Measurements from ENCODE around the gene CTNNA2.
A peak's percentile ranks its signal among the peaks of the same experiment; 100 is the strongest.

CTNNA2 gene

GRCh38 chr2:80148906-80149305 lies 636.1 kb downstream of the CTNNA2 start:
- Histone ChIP-seq H3K36me3 (ENCODE audit: control insufficient read depth in 1 of 2, insufficient read depth in 2 of 2, low read length in 2 of 2) (no peaks in the 10 kb centered on the region), H2AK5ac (ENCODE audit: low read length) (no peak overlapping the region), H4K91ac (ENCODE audit: low read depth, low read length) (no peak overlapping the region), H3K4ac (ENCODE audit: low read depth, low read length) (no peak overlapping the region), H3K9me3 (ENCODE audit: insufficient read depth, low read depth, low read length) (peaks cover 4% of the 10 kb centered on the region), H2BK12ac (ENCODE audit: low read length) (no peak overlapping the region), H4K8ac (ENCODE audit: low read depth, low read length) (no peak overlapping the region), H3K9ac (ENCODE audit: low read length) (no peak overlapping the region), H3K14ac (ENCODE audit: low read length) (no peak overlapping the region), H3K18ac (ENCODE audit: low read length) (no peak overlapping the region), H3K4me2 (ENCODE audit: low read length) (no peak overlapping the region), H2BK5ac (ENCODE audit: low read depth, low read length, poor library complexity) (no peak overlapping the region), H2AFZ (ENCODE audit: insufficient read depth, low read length, poor library complexity) (no peak overlapping the region), H3K79me2 (ENCODE audit: control insufficient read depth, insufficient read depth, low read length, poor library complexity) (no peaks in the 10 kb centered on the region), H2BK120ac (ENCODE audit: insufficient read depth, low read length, poor library complexity) (no peak overlapping the region), H4K12ac (ENCODE audit: low read depth, low read length) (no peak overlapping the region), H3K23ac (ENCODE audit: low read length) (no peak overlapping the region), H3K4me3 (ENCODE audit: low read depth, low read length) (no peak overlapping the region), H3K79me1 (ENCODE audit: low read length) (no peaks in the 10 kb centered on the region), H3K27ac (ENCODE audit: low read depth, low read length) (no peak overlapping the region), H3K4me1 (ENCODE audit: control insufficient read depth in 1 of 2, insufficient read depth in 2 of 2, low read length in 2 of 2) (no peaks in the 10 kb centered on the region), H3K27me3 (ENCODE audit: insufficient read depth, low read length) (no peaks in the 10 kb centered on the region)
- no CpG with 5 or more reads among the region's 2 CpGs for WGBS (ENCODE audit: extremely low coverage, insufficient coverage, insufficient read length)
- DNase-seq: no peak

GRCh38 chr2:80149991-80150390 lies 637.1 kb downstream of the CTNNA2 start:
- H2AK5ac ChIP-seq (ENCODE audit: low read length): no peak overlapping the region
- H3K9ac ChIP-seq (ENCODE audit: low read length): no peak overlapping the region
- no peaks in the 10 kb centered on the region for H3K27me3 ChIP-seq (ENCODE audit: insufficient read depth, low read length)
- no peak overlapping the region for H3K4me2 ChIP-seq (ENCODE audit: low read length)
- no peaks in the 10 kb centered on the region for H3K4me1 ChIP-seq (ENCODE audit: control insufficient read depth in 1 of 2, insufficient read depth in 2 of 2, low read length in 2 of 2)
- no peak overlapping the region for H3K18ac ChIP-seq (ENCODE audit: low read length)
- H3K4ac ChIP-seq (ENCODE audit: low read depth, low read length): no peak overlapping the region
- H2AFZ ChIP-seq (ENCODE audit: insufficient read depth, low read length, poor library complexity): no peak overlapping the region
- no peaks in the 10 kb centered on the region for H3K79me2 ChIP-seq (ENCODE audit: control insufficient read depth, insufficient read depth, low read length, poor library complexity)
- no peaks in the 10 kb centered on the region for H3K79me1 ChIP-seq (ENCODE audit: low read length)
- peaks cover 4% of the 10 kb centered on the region for H3K9me3 ChIP-seq (ENCODE audit: insufficient read depth, low read depth, low read length)
- H2BK12ac ChIP-seq (ENCODE audit: low read length): no peak overlapping the region
- WGBS (ENCODE audit: extremely low coverage, insufficient coverage, insufficient read length): no CpG with 5 or more reads among the region's 1 CpG
- no peaks in the 10 kb centered on the region for H3K36me3 ChIP-seq (ENCODE audit: control insufficient read depth in 1 of 2, insufficient read depth in 2 of 2, low read length in 2 of 2)
- H3K4me3 ChIP-seq (ENCODE audit: low read depth, low read length): no peak overlapping the region
- no peak overlapping the region for H3K27ac ChIP-seq (ENCODE audit: low read depth, low read length)
- no peak for DNase-seq
- no peak overlapping the region for H2BK120ac ChIP-seq (ENCODE audit: insufficient read depth, low read length, poor library complexity)
- no peak overlapping the region for H4K91ac ChIP-seq (ENCODE audit: low read depth, low read length)
- no peak overlapping the region for H4K12ac ChIP-seq (ENCODE audit: low read depth, low read length)
- H3K23ac ChIP-seq (ENCODE audit: low read length): no peak overlapping the region
- H2BK5ac ChIP-seq (ENCODE audit: low read depth, low read length, poor library complexity): no peak overlapping the region
- no peak overlapping the region for H3K14ac ChIP-seq (ENCODE audit: low read length)
- H4K8ac ChIP-seq (ENCODE audit: low read depth, low read length): no peak overlapping the region

DNA sequence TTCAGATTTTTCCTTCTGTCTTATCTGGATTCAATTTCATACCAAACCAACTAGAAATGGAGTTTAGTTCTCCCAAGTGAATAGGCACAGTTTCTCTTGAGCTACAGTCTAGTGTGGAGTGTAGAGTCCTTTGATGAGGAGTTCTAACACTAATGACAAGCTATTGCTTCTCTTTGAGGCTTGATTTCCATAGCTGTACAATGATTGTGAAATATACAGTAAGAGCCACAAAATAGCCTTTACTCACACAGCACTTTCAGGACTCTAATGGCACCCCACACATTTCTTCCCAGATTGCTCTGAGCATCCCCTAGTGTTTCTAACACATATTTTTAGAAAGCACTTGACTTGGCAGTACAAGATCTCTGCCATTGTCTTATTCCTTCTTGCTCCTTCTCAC lies 638.4 kb downstream of the CTNNA2 start:
- H3K36me3 ChIP-seq (ENCODE audit: control insufficient read depth in 1 of 2, insufficient read depth in 2 of 2, low read length in 2 of 2): no peaks in the 10 kb centered on the region
- no peak overlapping the region for H2BK5ac ChIP-seq (ENCODE audit: low read depth, low read length, poor library complexity)
- H3K14ac ChIP-seq (ENCODE audit: low read length): no peak overlapping the region
- peaks cover 4% of the 10 kb centered on the region for H3K9me3 ChIP-seq (ENCODE audit: insufficient read depth, low read depth, low read length)
- H2BK12ac ChIP-seq (ENCODE audit: low read length): no peak overlapping the region
- no peak overlapping the region for H3K9ac ChIP-seq (ENCODE audit: low read length)
- H4K8ac ChIP-seq (ENCODE audit: low read depth, low read length): no peak overlapping the region
- no peak overlapping the region for H3K4me2 ChIP-seq (ENCODE audit: low read length)
- no peak overlapping the region for H3K23ac ChIP-seq (ENCODE audit: low read length)
- H3K27ac ChIP-seq (ENCODE audit: low read depth, low read length): no peak overlapping the region
- H4K91ac ChIP-seq (ENCODE audit: low read depth, low read length): no peak overlapping the region
- H3K4ac ChIP-seq (ENCODE audit: low read depth, low read length): no peak overlapping the region
- H3K4me3 ChIP-seq (ENCODE audit: low read depth, low read length): no peak overlapping the region
- H3K79me1 ChIP-seq (ENCODE audit: low read length): no peaks in the 10 kb centered on the region
- no peak for DNase-seq
- no peaks in the 10 kb centered on the region for H3K4me1 ChIP-seq (ENCODE audit: control insufficient read depth in 1 of 2, insufficient read depth in 2 of 2, low read length in 2 of 2)
- H2BK120ac ChIP-seq (ENCODE audit: insufficient read depth, low read length, poor library complexity): no peak overlapping the region
- no peak overlapping the region for H3K18ac ChIP-seq (ENCODE audit: low read length)
- H2AK5ac ChIP-seq (ENCODE audit: low read length): no peak overlapping the region
- no peak overlapping the region for H4K12ac ChIP-seq (ENCODE audit: low read depth, low read length)
- H2AFZ ChIP-seq (ENCODE audit: insufficient read depth, low read length, poor library complexity): no peak overlapping the region
- H3K79me2 ChIP-seq (ENCODE audit: control insufficient read depth, insufficient read depth, low read length, poor library complexity): no peaks in the 10 kb centered on the region
- no peaks in the 10 kb centered on the region for H3K27me3 ChIP-seq (ENCODE audit: insufficient read depth, low read length)

DNA sequence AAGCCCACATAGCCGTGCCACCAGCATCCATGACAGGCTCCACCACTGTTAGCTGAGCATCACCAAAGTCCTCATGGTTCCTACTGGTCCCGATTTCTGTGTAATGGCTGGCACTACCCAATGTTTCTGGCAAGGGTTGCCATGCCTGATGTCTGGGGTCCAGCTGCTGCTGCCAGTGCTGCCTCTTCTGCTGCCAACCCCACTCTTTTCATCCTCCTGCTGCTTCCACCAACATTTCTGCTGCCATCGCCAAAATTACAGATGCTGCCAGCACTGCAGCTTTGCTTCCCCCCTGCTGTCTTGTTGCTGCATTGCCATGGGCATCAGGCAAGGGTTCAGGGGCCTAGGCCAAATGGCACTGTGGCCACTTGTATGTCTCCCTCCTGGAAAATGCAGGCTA lies 638.8 kb downstream of the CTNNA2 start:
- H3K27me3 ChIP-seq (ENCODE audit: insufficient read depth, low read length): no peaks in the 10 kb centered on the region
- no peak overlapping the region for H3K14ac ChIP-seq (ENCODE audit: low read length)
- H2AK5ac ChIP-seq (ENCODE audit: low read length): no peak overlapping the region
- no peaks in the 10 kb centered on the region for H3K79me2 ChIP-seq (ENCODE audit: control insufficient read depth, insufficient read depth, low read length, poor library complexity)
- peak overlapping the region; percentile 36 for H3K4me3 ChIP-seq (ENCODE audit: low read depth, low read length)
- H3K9ac ChIP-seq (ENCODE audit: low read length): no peak overlapping the region
- H3K4ac ChIP-seq (ENCODE audit: low read depth, low read length): no peak overlapping the region
- no peak overlapping the region for H4K12ac ChIP-seq (ENCODE audit: low read depth, low read length)
- H3K79me1 ChIP-seq (ENCODE audit: low read length): no peaks in the 10 kb centered on the region
- peaks cover 6% of the 10 kb centered on the region for H3K9me3 ChIP-seq (ENCODE audit: insufficient read depth, low read depth, low read length)
- H3K4me2 ChIP-seq (ENCODE audit: low read length): no peak overlapping the region
- peak overlapping the region; percentile 21 for H3K23ac ChIP-seq (ENCODE audit: low read length)
- H3K4me1 ChIP-seq (ENCODE audit: control insufficient read depth in 1 of 2, insufficient read depth in 2 of 2, low read length in 2 of 2): no peaks in the 10 kb centered on the region
- WGBS (ENCODE audit: extremely low coverage, insufficient coverage, insufficient read length): no CpG with 5 or more reads among the region's 3 CpGs
- no peak overlapping the region for H2BK120ac ChIP-seq (ENCODE audit: insufficient read depth, low read length, poor library complexity)
- no peak overlapping the region for H2BK12ac ChIP-seq (ENCODE audit: low read length)
- no peak overlapping the region for H2AFZ ChIP-seq (ENCODE audit: insufficient read depth, low read length, poor library complexity)
- no peak overlapping the region for H4K91ac ChIP-seq (ENCODE audit: low read depth, low read length)
- H2BK5ac ChIP-seq (ENCODE audit: low read depth, low read length, poor library complexity): no peak overlapping the region
- no peak overlapping the region for H3K18ac ChIP-seq (ENCODE audit: low read length)
- no peak overlapping the region for H3K27ac ChIP-seq (ENCODE audit: low read depth, low read length)
- no peak overlapping the region for H4K8ac ChIP-seq (ENCODE audit: low read depth, low read length)
- H3K36me3 ChIP-seq (ENCODE audit: control insufficient read depth in 1 of 2, insufficient read depth in 2 of 2, low read length in 2 of 2): no peaks in the 10 kb centered on the region
- DNase-seq: no peak
